HepG2 (cell line): ENCODE results near the gene PLEKHG5. TPM values are rescaled to one million over a fixed set of nuclear protein-coding genes. Genes with fewer than 3 reads are reported as not detected.

ENCODE experiments used
- ATAC-seq: fragments of 200-7000 bp; cut with Tn5 transposase; 3 replicates; pipeline ENCODE4 v1.9.1; 2020; ENCODE audit warnings: mild to moderate bottlenecking, moderate library complexity
- BruUV-seq: library from RNA; stranded (reverse); fragments of 400-500 nt; replicated peaks from 2 replicates; lab custom pipeline; 2021; lab: Mats Ljungman, UMichigan
- CTCF ChIA-PET: fragments of 300-600 bp; formaldehyde crosslinking; extraction: SDS; loops from one replicate; lab custom pipeline; 2021; ENCODE audit warnings: low total read pairs, inconsistent platforms, low intra/inter-chr PET ratio; lab: Yijun Ruan, JAX
- POLR2A ChIA-PET: fragments of 350-600 bp; sonication (Branson Sonifier 250); formaldehyde crosslinking; loops from one replicate; lab custom pipeline; 2020; ENCODE audit warnings: antibody characterized with exemption, inconsistent platforms; lab: Yijun Ruan, JAX
- DNase-seq: peaks from one replicate; pipeline ENCODE4 v3.0.0-alpha.2; 2015; ENCODE audit warnings: low spot score
- FAIRE-seq: peaks from 3 replicates; lab custom pipeline; 2011; peaks lifted over from hg19 to GRCh38; lab: Jason Lieb, UNC
- H2AFZ ChIP-seq: one replicate; pipeline ENCODE4 v1.6.1; 2011; ENCODE audit warnings: low read length, inconsistent platforms
- H3K27ac ChIP-seq: fragments of 300-600 bp; 3 replicates; pipeline ENCODE4 v1.8.0; 2011; ENCODE audit warnings: mixed run types, mild to moderate bottlenecking, mixed read lengths, low read length, inconsistent platforms; ENCODE audit not compliant: insufficient read depth; ENCODE audit errors: extremely low read length
- H3K27me3 ChIP-seq, 2 experiments: fragments of 200-600 bp in 1 of 2; 2 replicates in 1 of 2; 3 replicates in 1 of 2; pipeline versions ENCODE4 v1.6.0 to v1.8.0; 2011; ENCODE audit warnings: low read length in 2 of 2, mild to moderate bottlenecking in 2 of 2, moderate library complexity in 2 of 2, inconsistent platforms in 1 of 2; ENCODE audit not compliant: insufficient read depth in 2 of 2, control insufficient read depth in 1 of 2
- H3K36me3 ChIP-seq, 2 experiments: fragments of 200-600 bp in 1 of 2; replicated peaks in 1 of 2; 2 replicates in 1 of 2; 3 replicates in 1 of 2; pipeline versions ENCODE4 v1.5.1 to v1.8.0; 2011; ENCODE audit warnings: low read length in 2 of 2, inconsistent platforms in 1 of 2; ENCODE audit not compliant: insufficient read depth in 2 of 2, control insufficient read depth in 1 of 2
- H3K4me1 ChIP-seq: 2 replicates; pipeline ENCODE4 v1.5.1; 2012; ENCODE audit warnings: low read length, inconsistent platforms; ENCODE audit not compliant: insufficient read depth
- H3K4me2 ChIP-seq: 2 replicates; pipeline ENCODE4 v1.6.0; 2011; ENCODE audit warnings: low read depth, low read length, inconsistent platforms
- H3K4me3 ChIP-seq, 3 experiments: fragments of 200-600 bp in 1 of 3; sonication (generic), shearing (Covaris generic) in 1 of 3; replicated peaks in 1 of 3; 2 replicates each; pipeline ENCODE4 v1.5.1; 2011 to 2016; ENCODE audit warnings: low read length in 3 of 3, inconsistent platforms in 2 of 3, low read depth in 2 of 3, mild to moderate bottlenecking in 2 of 3, control low read depth in 1 of 3, mixed read lengths in 1 of 3; ENCODE audit not compliant: insufficient read depth in 1 of 3
- H3K79me2 ChIP-seq: one replicate; pipeline ENCODE4 v1.6.1; 2011; ENCODE audit warnings: low read length, inconsistent platforms; ENCODE audit not compliant: insufficient read depth
- H3K9ac ChIP-seq: 2 replicates; pipeline ENCODE4 v1.6.0; 2011; ENCODE audit warnings: mild to moderate bottlenecking, low read depth, low read length, inconsistent platforms; ENCODE audit not compliant: insufficient read depth
- H3K9me3 ChIP-seq: 2 replicates; pipeline ENCODE4 v1.5.1; 2012; ENCODE audit warnings: mild to moderate bottlenecking, low read length
- H4K20me1 ChIP-seq: 2 replicates; pipeline ENCODE4 v1.6.0; 2011; ENCODE audit warnings: inconsistent platforms, mild to moderate bottlenecking, low read length, moderate library complexity; ENCODE audit not compliant: insufficient read depth
- ATF1 ChIP-seq: IDR thresholded peaks from 2 replicates; pipeline ENCODE4 v1.6.1; 2016; ENCODE audit warnings: mild to moderate bottlenecking, control low read depth
- CHD2 ChIP-seq: IDR thresholded peaks from 2 replicates; pipeline ENCODE4 v1.6.1; 2011; ENCODE audit warnings: low read depth, low read length, improper control_type of control experiment
- HMGA1 ChIP-seq: sonication (generic); formaldehyde crosslinking; conservative IDR thresholded peaks from 2 replicates; pipeline ENCODE4 v1.4.0; 2020; ENCODE audit warnings: missing genetic modification reagents
- LCORL ChIP-seq, 2 experiments: fragments of 450-650 bp in 1 of 2; sonication (generic) in 1 of 2; formaldehyde crosslinking in 1 of 2; IDR thresholded peaks; 2 replicates each; pipeline versions ENCODE4 v1.5.0 to v1.6.1; 2017 to 2020; ENCODE audit warnings: antibody characterized with exemption in 1 of 2, missing genetic modification reagents in 1 of 2
- MAFK ChIP-seq, 2 experiments: IDR thresholded peaks in 1 of 2; conservative IDR thresholded peaks in 1 of 2; 2 replicates each; pipeline ENCODE4 v1.6.1; 2011; ENCODE audit warnings: improper control_type of control experiment in 2 of 2, low read length in 2 of 2
- NCOR1 ChIP-seq: fragments of 200-600 bp; sonication (generic); IDR thresholded peaks from 2 replicates; pipeline ENCODE4 v1.7.0; 2017; ENCODE audit warnings: antibody characterized with exemption, low read length, borderline replicate concordance
- NFE2L1 ChIP-seq: sonication (generic); formaldehyde crosslinking; IDR thresholded peaks from 2 replicates; pipeline ENCODE4 v1.4.0; 2020; ENCODE audit warnings: missing genetic modification reagents, mild to moderate bottlenecking, borderline replicate concordance
- PLRG1 ChIP-seq: fragments of 450-650 bp; conservative IDR thresholded peaks from 2 replicates; pipeline ENCODE4 v1.6.1; 2016
- RBFOX2 ChIP-seq: fragments of 200-400 bp; formaldehyde crosslinking; IDR thresholded peaks from 2 replicates; pipeline ENCODE4 v1.6.1; 2017; ENCODE audit warnings: low read depth, mild to moderate bottlenecking, low read length
- SP1 ChIP-seq, 2 experiments: fragments of 450-650 bp in 1 of 2; sonication (generic) in 1 of 2; formaldehyde crosslinking in 1 of 2; IDR thresholded peaks; 2 replicates each; pipeline versions ENCODE4 v1.4.0 to v1.6.1; 2016 to 2020; ENCODE audit warnings: missing genetic modification reagents in 1 of 2
- ZNF124 ChIP-seq: sonication (generic); formaldehyde crosslinking; IDR thresholded peaks from 2 replicates; pipeline ENCODE4 v1.4.0; 2020; ENCODE audit warnings: missing genetic modification reagents
- ZNF572 ChIP-seq: sonication (generic); formaldehyde crosslinking; IDR thresholded peaks from 2 replicates; pipeline ENCODE4 v1.5.1; 2020; ENCODE audit warnings: mild to moderate bottlenecking, missing genetic modification reagents
- ZNF878 ChIP-seq: sonication (generic); formaldehyde crosslinking; IDR thresholded peaks from 2 replicates; pipeline ENCODE4 v1.8.1; 2023; ENCODE audit warnings: mild to moderate bottlenecking, missing genetic modification reagents, moderate library complexity
- WGBS: methylation state at CpG from one replicate; pipeline ENCODE4 v1.1.6; 2017; ENCODE audit warnings: low lambda C conversion rate; 5-methylcytosine and 5-hydroxymethylcytosine counted together
- in situ Hi-C: cut with HindIII; loops from 2 replicates; pipeline ENCODE4 v1.10.0; 2017; ENCODE audit warnings: low pct_unique_long_range_greater_than_20kb; ENCODE audit not compliant: extremely low pct_ligation_motif_present
- intact Hi-C: fragments of 100-400 bp; cut with micrococcal nuclease; formaldehyde crosslinking; loops from one replicate; pipeline ENCODE4 v1.10.0; 2022; ENCODE audit not compliant: unreplicated experiment
- polyA plus RNA-seq, 8 experiments: library from polyadenylated mRNA; depleted of rRNA in 3 of 8; stranded (reverse) in 7 of 8; unstranded in 1 of 8; fragments of >200 nt; fragmentation: Illumina TruSeq in 4 of 8; extraction: Trizol in 4 of 8; gene quantifications; 2 replicates each; pipeline versions ENCODE4 v1.2.1 to v1.2.3, GENCODE V29; 2011 to 2016; ENCODE audit warnings: low read depth in 4 of 8, missing spikeins in 1 of 8, mixed read lengths in 1 of 8; ENCODE audit not compliant: insufficient read depth in 1 of 8
- total RNA-seq, 5 experiments: library from RNA; depleted of rRNA; stranded (reverse); fragments of >200 nt; fragmentation: Illumina TruSeq; extraction: Trizol; gene quantifications; 2 replicates each; pipeline ENCODE4 v1.2.3, GENCODE V29; 2016; ENCODE audit warnings: low read depth in 1 of 5
- TF ChIP-seq, protein P1 (sequence below): sonication (generic); formaldehyde crosslinking; IDR thresholded peaks from 2 replicates; pipeline ENCODE4 v1.4.0; 2020; ENCODE audit warnings: mild to moderate bottlenecking, low read depth, missing genetic modification reagents
- TF ChIP-seq, protein P2 (sequence below), 2 experiments: sonication (generic) in 1 of 2; formaldehyde crosslinking in 1 of 2; IDR thresholded peaks; 2 replicates each; pipeline versions ENCODE4 v1.4.0 to v1.6.1; 2016 to 2020; ENCODE audit warnings: borderline replicate concordance in 1 of 2, low read depth in 1 of 2, mild to moderate bottlenecking in 1 of 2, missing genetic modification reagents in 1 of 2

Gene PLEKHG5
- total and polyA plus RNA-seq, 2 of the 13 experiments (the other 11 are each of a cell fraction or from before 2014, with no cell fraction given), result 1.9 to 3.5 TPM

DNA sequence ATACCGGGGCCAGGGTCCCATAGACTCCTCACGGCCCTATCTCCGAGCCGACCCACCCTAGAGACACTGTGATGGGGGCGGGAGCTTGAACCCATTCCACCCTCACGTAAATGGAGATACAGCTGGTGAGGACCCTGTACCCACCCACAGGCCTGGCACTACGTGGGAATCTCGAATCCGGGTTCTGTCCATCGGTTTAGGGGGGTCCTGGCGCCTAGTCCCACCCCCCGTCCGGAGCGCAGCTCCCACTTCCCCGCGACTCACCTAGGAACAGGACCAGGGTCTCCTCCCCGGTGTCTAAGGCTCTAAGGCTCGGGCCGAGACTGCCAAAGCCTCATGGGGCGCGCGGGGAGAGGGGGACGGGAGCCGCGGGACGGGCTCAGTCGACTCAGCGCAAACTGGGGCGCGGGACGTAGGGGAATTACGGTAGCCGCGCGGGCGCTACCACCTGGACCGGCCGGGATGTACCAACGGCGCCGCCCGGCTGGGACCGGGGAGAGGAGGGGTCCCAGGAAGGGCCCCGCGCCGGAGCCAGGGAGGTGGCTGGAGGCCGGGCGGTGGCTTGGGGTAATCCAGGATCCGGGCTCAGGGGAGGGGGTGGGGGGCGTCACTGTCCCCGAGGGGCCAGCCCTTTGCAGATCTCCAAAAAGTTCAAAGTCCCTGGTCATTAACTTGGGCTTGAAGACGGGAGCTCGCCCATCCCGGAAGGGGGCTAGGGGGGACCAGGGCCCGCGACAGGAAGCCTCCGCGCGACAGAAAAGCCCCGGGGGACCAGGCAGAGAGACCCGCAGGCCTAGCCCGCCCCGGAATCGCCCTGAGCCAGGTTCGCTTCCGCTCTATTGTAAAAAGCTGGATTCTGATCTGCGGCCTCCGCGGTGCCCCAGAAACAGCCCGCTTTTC lies 1.0 kb downstream of the PLEKHG5 start:
- BruUV-seq, result TSS peak; percentile 85
- H3K9ac ChIP-seq, result peak overlapping the region; percentile 76
- no peak overlapping the region for H2AFZ ChIP-seq
- ChIA-PET POLR2A (interaction anchor here (1.0 to 2.9 kb wide), 7 partner anchors 10 to 156 kb away, joined by 3 to 13 read pairs (median 5); partner anchors contain the start of genes NOL9 and TAS1R1), CTCF (interaction anchor here (1.0 kb wide), 1 partner anchor 33 kb away, joined by 3 read pairs; no protein-coding TSS in a partner anchor)
- DNase-seq (peak; percentile 54), ATAC-seq (peak; percentile 78), FAIRE-seq (no peak)
- no peaks in the 10 kb centered on the region for H4K20me1 ChIP-seq
- peak overlapping the region; percentile 59 for H3K27ac ChIP-seq
- peak overlapping the region; percentile 97 for H3K4me2 ChIP-seq
- 2% methylated on average over 10 of the region's 70 CpGs for whole genome bisulfite sequencing
- H3K9me3 ChIP-seq, result no peaks in the 10 kb centered on the region
- in situ Hi-C loops, result loop anchor here (25.0 kb wide), 1 partner anchor 722 kb away; no protein-coding TSS in a partner anchor
- H3K79me2 ChIP-seq, result no peaks in the 10 kb centered on the region
- intact Hi-C loops, result no loop called here
- H3K4me1 ChIP-seq, result peaks cover 52% of the 10 kb centered on the region
- no peaks in the 10 kb centered on the region for H3K36me3 ChIP-seq
- peak overlapping the region; percentile 88 to 99 (median 89) for H3K4me3 ChIP-seq
- no peaks in the 10 kb centered on the region; a peak in 1 of 5 replicates for H3K27me3 ChIP-seq
- TF ChIP-seq NCOR1 (peak; percentile 55; the same call in 1 of the 2 replicates), RBFOX2 (peak; percentile 80), CHD2 (no peak), SP1 (IDR thresholded peaks at IDR 0.05) (no peak), SP1 (CRISPR knock-in tag; IDR thresholded peaks at IDR 0.05) (0 out of 2 replicates have a peak, but pooled peaks have one; percentile 40), ZNF572 (CRISPR knock-in tag) (peak; percentile 18; the same call in 1 of the 2 replicates), ZNF124 (CRISPR knock-in tag) (no peak), MAFK (conservative IDR thresholded peaks at IDR 0.05 in 1 of 2, IDR thresholded peaks at IDR 0.05 in 1 of 2; ENCODE audit: low read length in 2 of 2) (peak in 1 of 2 experiments; percentile 53; a peak in 2 of 4 replicates), ZNF878 (CRISPR knock-in tag) (no peak), PLRG1 (no peak), ATF1 (no peak), NFE2L1 (CRISPR knock-in tag) (peak; percentile 46; the same call in 1 of the 2 replicates), LCORL (IDR thresholded peaks at IDR 0.05) (no peak), LCORL (CRISPR knock-in tag; IDR thresholded peaks at IDR 0.05) (peak; percentile 89), HMGA1 (CRISPR knock-in tag) (no peak)
- TF ChIP-seq, protein P1, sequence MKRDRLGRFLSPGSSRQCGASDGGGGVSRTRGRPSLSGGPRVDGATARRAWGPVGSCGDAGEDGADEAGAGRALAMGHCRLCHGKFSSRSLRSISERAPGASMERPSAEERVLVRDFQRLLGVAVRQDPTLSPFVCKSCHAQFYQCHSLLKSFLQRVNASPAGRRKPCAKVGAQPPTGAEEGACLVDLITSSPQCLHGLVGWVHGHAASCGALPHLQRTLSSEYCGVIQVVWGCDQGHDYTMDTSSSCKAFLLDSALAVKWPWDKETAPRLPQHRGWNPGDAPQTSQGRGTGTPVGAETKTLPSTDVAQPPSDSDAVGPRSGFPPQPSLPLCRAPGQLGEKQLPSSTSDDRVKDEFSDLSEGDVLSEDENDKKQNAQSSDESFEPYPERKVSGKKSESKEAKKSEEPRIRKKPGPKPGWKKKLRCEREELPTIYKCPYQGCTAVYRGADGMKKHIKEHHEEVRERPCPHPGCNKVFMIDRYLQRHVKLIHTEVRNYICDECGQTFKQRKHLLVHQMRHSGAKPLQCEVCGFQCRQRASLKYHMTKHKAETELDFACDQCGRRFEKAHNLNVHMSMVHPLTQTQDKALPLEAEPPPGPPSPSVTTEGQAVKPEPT, result 0 out of 2 replicates have a peak, but pooled peaks have one; percentile 70
- TF ChIP-seq, protein P2, sequence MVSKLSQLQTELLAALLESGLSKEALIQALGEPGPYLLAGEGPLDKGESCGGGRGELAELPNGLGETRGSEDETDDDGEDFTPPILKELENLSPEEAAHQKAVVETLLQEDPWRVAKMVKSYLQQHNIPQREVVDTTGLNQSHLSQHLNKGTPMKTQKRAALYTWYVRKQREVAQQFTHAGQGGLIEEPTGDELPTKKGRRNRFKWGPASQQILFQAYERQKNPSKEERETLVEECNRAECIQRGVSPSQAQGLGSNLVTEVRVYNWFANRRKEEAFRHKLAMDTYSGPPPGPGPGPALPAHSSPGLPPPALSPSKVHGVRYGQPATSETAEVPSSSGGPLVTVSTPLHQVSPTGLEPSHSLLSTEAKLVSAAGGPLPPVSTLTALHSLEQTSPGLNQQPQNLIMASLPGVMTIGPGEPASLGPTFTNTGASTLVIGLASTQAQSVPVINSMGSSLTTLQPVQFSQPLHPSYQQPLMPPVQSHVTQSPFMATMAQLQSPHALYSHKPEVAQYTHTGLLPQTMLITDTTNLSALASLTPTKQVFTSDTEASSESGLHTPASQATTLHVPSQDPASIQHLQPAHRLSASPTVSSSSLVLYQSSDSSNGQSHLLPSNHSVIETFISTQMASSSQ (IDR thresholded peaks at IDR 0.05; ENCODE audit: low read depth), result no peak
- TF ChIP-seq, protein P2 (CRISPR knock-in tag; IDR thresholded peaks at IDR 0.05; ENCODE audit: borderline replicate concordance), result peak; percentile 69; the same call in 1 of the 2 replicates
